ENCODE data around the gene KCNMA1. TPM values are rescaled to one million over a fixed set of nuclear protein-coding genes. Genes with fewer than 3 reads are reported as not detected.
A peak's percentile ranks its signal among the peaks of the same experiment; 100 is the strongest.

The KCNMA1 gene
- 1.8 TPM for polyA plus RNA-seq (2013, experiment 1 of 2)
- polyA plus RNA-seq (2013, experiment 2 of 2) = 1.5 TPM

- WGBS, 2 donors (ENCODE audit: extremely low coverage in 2 of 2, insufficient read length in 2 of 2, insufficient replicate concordance in 1 of 2) = no CpG with 5 or more reads among the region's 121 CpGs
- H2BK5ac ChIP-seq (ENCODE audit: low read length) = no peak within 1 kb of the TSS
- H3K4ac ChIP-seq (ENCODE audit: low read length) = no peak within 1 kb of the TSS
- no peak within 1 kb of the TSS for H4K8ac ChIP-seq (ENCODE audit: low read depth, low read length)
- H3K18ac ChIP-seq (ENCODE audit: low read length) = peak within 1 kb of the TSS; percentile 74
- H2BK15ac ChIP-seq (ENCODE audit: low read length) = peak within 1 kb of the TSS; percentile 17
- H3K4me2 ChIP-seq (ENCODE audit: insufficient read depth, low read length, poor library complexity, severe bottlenecking) = peak within 1 kb of the TSS; percentile 99
- H3K9me3 ChIP-seq (replicated peaks in 1 of 2; ENCODE audit: control insufficient read depth in 2 of 2, insufficient read depth in 1 of 2, low read depth in 1 of 2, low read length in 2 of 2) = no peaks in the 10 kb centered on the region
- H3K79me1 ChIP-seq (ENCODE audit: low read depth, low read length) = no peaks in the 10 kb centered on the region
- H2AFZ ChIP-seq (ENCODE audit: low read length) = peak within 1 kb of the TSS; percentile 74
- H3K36me3 ChIP-seq (replicated peaks in 1 of 2; ENCODE audit: control insufficient read depth in 2 of 2, insufficient read depth in 2 of 2, low read length in 2 of 2) = no peaks in the 10 kb centered on the region
- H3K27me3 ChIP-seq (ENCODE audit: control insufficient read depth in 3 of 3, insufficient read depth in 3 of 3, low read depth in 1 of 3, low read length in 3 of 3) = peaks cover 13 to 83% (median 47%) of the 10 kb centered on the region in 3 experiments
- no peak within 1 kb of the TSS for H2BK12ac ChIP-seq (ENCODE audit: low read length)
- H3K14ac ChIP-seq (ENCODE audit: low read length) = peak within 1 kb of the TSS; percentile 22
- peak within 1 kb of the TSS; percentile 89 for H3K9ac ChIP-seq (ENCODE audit: low read depth, low read length, poor library complexity)
- H3K27ac ChIP-seq (replicated peaks; ENCODE audit: low read length) = no peak within 1 kb of the TSS
- no peak within 1 kb of the TSS for H2AK5ac ChIP-seq (ENCODE audit: low read depth, low read length)
- peak within 1 kb of the TSS; percentile 69 for H3K23ac ChIP-seq (ENCODE audit: low read depth, low read length, poor library complexity)
- peaks cover 0 to 15% of the 10 kb centered on the region in 2 donors for H3K4me1 ChIP-seq (ENCODE audit: control insufficient read depth in 2 of 2, insufficient read depth in 1 of 2, low read depth in 1 of 2, low read length in 2 of 2)
- H4K91ac ChIP-seq (ENCODE audit: low read depth, low read length, poor library complexity) = no peak within 1 kb of the TSS
- DNase-seq (ENCODE audit: low spot score) = no peak
- no peak within 1 kb of the TSS for H2BK120ac ChIP-seq (ENCODE audit: low read depth, low read length)
- peak within 1 kb of the TSS; percentile 5 to 87 for H3K4me3 ChIP-seq (ENCODE audit: low read length in 2 of 2)
Observed at GRCh38 chr10:77637532-77638320, at the start of gene KCNMA1. KCNMA1 (minus strand) TSS chr10:77637808.

DNA sequence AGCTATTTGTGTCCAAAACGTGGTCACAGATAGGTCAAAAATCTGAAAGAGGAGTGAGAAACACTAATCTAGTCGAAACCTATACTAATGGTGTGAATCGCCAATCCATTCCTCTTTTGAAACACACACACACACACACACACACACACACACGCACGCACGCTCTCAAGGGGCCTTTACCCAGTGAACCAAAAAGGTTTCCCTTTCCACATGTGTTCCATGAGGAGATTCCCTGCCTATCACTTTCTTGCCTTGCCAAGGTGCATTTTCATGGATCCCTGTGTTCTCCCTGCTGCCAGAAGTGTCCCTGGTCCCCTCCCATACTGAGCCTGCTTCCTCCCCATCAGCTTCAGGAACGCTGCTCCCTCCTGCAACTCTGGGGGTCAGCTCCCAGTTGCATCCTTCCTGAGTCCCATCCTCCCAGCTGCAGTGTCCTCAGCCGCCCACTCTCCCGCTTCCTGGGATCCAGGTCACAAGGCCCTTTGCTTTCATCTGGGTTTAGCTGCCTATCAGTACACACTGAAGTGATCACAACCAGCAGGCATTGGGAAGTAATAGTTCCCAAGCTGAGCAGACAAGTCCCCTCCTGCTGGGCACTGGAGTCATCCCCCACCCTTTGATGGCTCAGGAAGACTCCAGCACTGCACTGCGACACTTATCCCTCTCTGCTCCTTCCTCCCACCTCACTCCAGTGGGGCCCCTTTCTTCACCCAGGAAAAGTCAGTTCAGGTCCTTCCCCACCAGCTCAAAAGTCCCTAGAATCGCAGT is 49.2 kb upstream of the KCNMA1 start:
- peaks cover 0 to 2% of the 10 kb centered on the region in 2 donors for H3K9me3 ChIP-seq (replicated peaks in 1 of 2; ENCODE audit: control insufficient read depth in 2 of 2, insufficient read depth in 1 of 2, low read depth in 1 of 2, low read length in 2 of 2)
- H3K23ac ChIP-seq (ENCODE audit: low read depth, low read length, poor library complexity) = no peak overlapping the region
- no peak overlapping the region for H4K91ac ChIP-seq (ENCODE audit: low read depth, low read length, poor library complexity)
- H3K14ac ChIP-seq (ENCODE audit: low read length) = no peak overlapping the region
- no peak overlapping the region for H3K4me3 ChIP-seq (ENCODE audit: low read length in 2 of 2)
- H2AK5ac ChIP-seq (ENCODE audit: low read depth, low read length) = no peak overlapping the region
- no peak overlapping the region for H2BK15ac ChIP-seq (ENCODE audit: low read length)
- H3K4me2 ChIP-seq (ENCODE audit: insufficient read depth, low read length, poor library complexity, severe bottlenecking) = no peak overlapping the region
- no peaks in the 10 kb centered on the region for H3K36me3 ChIP-seq (replicated peaks in 1 of 2; ENCODE audit: control insufficient read depth in 2 of 2, insufficient read depth in 2 of 2, low read length in 2 of 2)
- no peak overlapping the region for H2BK5ac ChIP-seq (ENCODE audit: low read length)
- no peak overlapping the region for H3K27ac ChIP-seq (replicated peaks; ENCODE audit: low read length)
- peaks cover 5 to 17% of the 10 kb centered on the region in 2 donors for H3K4me1 ChIP-seq (ENCODE audit: control insufficient read depth in 2 of 2, insufficient read depth in 1 of 2, low read depth in 1 of 2, low read length in 2 of 2)
- no peak overlapping the region for H3K18ac ChIP-seq (ENCODE audit: low read length)
- no peak overlapping the region for H2AFZ ChIP-seq (ENCODE audit: low read length)
- no peak overlapping the region for H4K8ac ChIP-seq (ENCODE audit: low read depth, low read length)
- peaks cover 0 to 28% (median 0%) of the 10 kb centered on the region in 3 experiments for H3K27me3 ChIP-seq (ENCODE audit: control insufficient read depth in 3 of 3, insufficient read depth in 3 of 3, low read depth in 1 of 3, low read length in 3 of 3)
- no peak for DNase-seq (ENCODE audit: low spot score)
- no peaks in the 10 kb centered on the region for H3K79me1 ChIP-seq (ENCODE audit: low read depth, low read length)
- H3K4ac ChIP-seq (ENCODE audit: low read length) = no peak overlapping the region
- no CpG with 5 or more reads among the region's 11 CpGs for WGBS, 2 donors (ENCODE audit: extremely low coverage in 2 of 2, insufficient read length in 2 of 2, insufficient replicate concordance in 1 of 2)
- no peak overlapping the region for H2BK120ac ChIP-seq (ENCODE audit: low read depth, low read length)
- H3K9ac ChIP-seq (ENCODE audit: low read depth, low read length, poor library complexity) = no peak overlapping the region
- H2BK12ac ChIP-seq (ENCODE audit: low read length) = no peak overlapping the region

- no peak overlapping the region for H3K4me3 ChIP-seq (ENCODE audit: low read length in 2 of 2)
- no peaks in the 10 kb centered on the region for H3K36me3 ChIP-seq (replicated peaks in 1 of 2; ENCODE audit: control insufficient read depth in 2 of 2, insufficient read depth in 2 of 2, low read length in 2 of 2)
- peaks cover 0 to 2% of the 10 kb centered on the region in 2 donors for H3K9me3 ChIP-seq (replicated peaks in 1 of 2; ENCODE audit: control insufficient read depth in 2 of 2, insufficient read depth in 1 of 2, low read depth in 1 of 2, low read length in 2 of 2)
- H2BK12ac ChIP-seq (ENCODE audit: low read length) = no peak overlapping the region
- no peak for DNase-seq (ENCODE audit: low spot score)
- no peak overlapping the region for H2BK120ac ChIP-seq (ENCODE audit: low read depth, low read length)
- H4K8ac ChIP-seq (ENCODE audit: low read depth, low read length) = no peak overlapping the region
- H3K23ac ChIP-seq (ENCODE audit: low read depth, low read length, poor library complexity) = no peak overlapping the region
- H2BK15ac ChIP-seq (ENCODE audit: low read length) = no peak overlapping the region
- H3K14ac ChIP-seq (ENCODE audit: low read length) = no peak overlapping the region
- H3K79me1 ChIP-seq (ENCODE audit: low read depth, low read length) = no peaks in the 10 kb centered on the region
- WGBS, 2 donors (ENCODE audit: extremely low coverage in 2 of 2, insufficient read length in 2 of 2, insufficient replicate concordance in 1 of 2) = no CpG with 5 or more reads among the region's 3 CpGs
- no peak overlapping the region for H2BK5ac ChIP-seq (ENCODE audit: low read length)
- no peak overlapping the region for H3K4ac ChIP-seq (ENCODE audit: low read length)
- no peak overlapping the region for H3K27ac ChIP-seq (replicated peaks; ENCODE audit: low read length)
- H3K27me3 ChIP-seq (ENCODE audit: control insufficient read depth in 3 of 3, insufficient read depth in 3 of 3, low read depth in 1 of 3, low read length in 3 of 3) = peaks cover 0 to 28% (median 0%) of the 10 kb centered on the region in 3 experiments
- H2AK5ac ChIP-seq (ENCODE audit: low read depth, low read length) = no peak overlapping the region
- peaks cover 5 to 17% of the 10 kb centered on the region in 2 donors for H3K4me1 ChIP-seq (ENCODE audit: control insufficient read depth in 2 of 2, insufficient read depth in 1 of 2, low read depth in 1 of 2, low read length in 2 of 2)
- H3K9ac ChIP-seq (ENCODE audit: low read depth, low read length, poor library complexity) = no peak overlapping the region
- no peak overlapping the region for H3K18ac ChIP-seq (ENCODE audit: low read length)
- no peak overlapping the region for H2AFZ ChIP-seq (ENCODE audit: low read length)
- no peak overlapping the region for H3K4me2 ChIP-seq (ENCODE audit: insufficient read depth, low read length, poor library complexity, severe bottlenecking)
- no peak overlapping the region for H4K91ac ChIP-seq (ENCODE audit: low read depth, low read length, poor library complexity)
Observed at GRCh38 chr10:77686096-77686495, 48.5 kb upstream of the KCNMA1 start.

DNA sequence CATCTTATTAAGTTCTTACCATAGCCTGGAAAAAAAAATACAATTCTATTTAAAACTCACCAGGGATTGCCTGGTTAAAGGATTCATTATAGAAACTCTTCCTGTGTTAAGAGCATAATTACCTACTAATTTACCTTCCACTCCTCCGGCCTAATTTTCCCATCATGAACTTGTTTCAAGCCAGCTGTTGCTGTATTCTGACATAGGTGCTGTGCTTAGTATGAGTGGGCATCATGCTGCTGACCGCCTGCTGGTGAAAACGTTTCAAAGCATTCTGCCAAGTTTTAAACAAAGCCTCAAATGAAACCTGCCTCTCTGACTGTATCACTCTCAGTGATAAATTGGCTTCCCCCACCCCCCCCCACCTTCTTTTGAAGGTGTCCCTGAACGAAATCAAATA is 47.8 kb upstream of the KCNMA1 start:
- Histone ChIP-seq H2AFZ (ENCODE audit: low read length) (no peak overlapping the region), H3K27me3 (ENCODE audit: control insufficient read depth in 3 of 3, insufficient read depth in 3 of 3, low read depth in 1 of 3, low read length in 3 of 3) (peaks cover 0 to 28% (median 0%) of the 10 kb centered on the region in 3 experiments), H3K4ac (ENCODE audit: low read length) (no peak overlapping the region), H2BK120ac (ENCODE audit: low read depth, low read length) (no peak overlapping the region), H3K14ac (ENCODE audit: low read length) (no peak overlapping the region), H3K36me3 (replicated peaks in 1 of 2; ENCODE audit: control insufficient read depth in 2 of 2, insufficient read depth in 2 of 2, low read length in 2 of 2) (no peaks in the 10 kb centered on the region), H3K9ac (ENCODE audit: low read depth, low read length, poor library complexity) (no peak overlapping the region), H3K4me1 (ENCODE audit: control insufficient read depth in 2 of 2, insufficient read depth in 1 of 2, low read depth in 1 of 2, low read length in 2 of 2) (peaks cover 5 to 17% of the 10 kb centered on the region in 2 donors), H2AK5ac (ENCODE audit: low read depth, low read length) (no peak overlapping the region), H3K4me3 (ENCODE audit: low read length in 2 of 2) (no peak overlapping the region), H4K8ac (ENCODE audit: low read depth, low read length) (no peak overlapping the region), H3K23ac (ENCODE audit: low read depth, low read length, poor library complexity) (no peak overlapping the region), H2BK12ac (ENCODE audit: low read length) (no peak overlapping the region), H2BK5ac (ENCODE audit: low read length) (no peak overlapping the region), H3K27ac (replicated peaks; ENCODE audit: low read length) (no peak overlapping the region), H3K9me3 (replicated peaks in 1 of 2; ENCODE audit: control insufficient read depth in 2 of 2, insufficient read depth in 1 of 2, low read depth in 1 of 2, low read length in 2 of 2) (peaks cover 0 to 2% of the 10 kb centered on the region in 2 donors), H3K4me2 (ENCODE audit: insufficient read depth, low read length, poor library complexity, severe bottlenecking) (no peak overlapping the region), H4K91ac (ENCODE audit: low read depth, low read length, poor library complexity) (no peak overlapping the region), H3K79me1 (ENCODE audit: low read depth, low read length) (no peaks in the 10 kb centered on the region), H2BK15ac (ENCODE audit: low read length) (no peak overlapping the region), H3K18ac (ENCODE audit: low read length) (no peak overlapping the region)
- no peak for DNase-seq (ENCODE audit: low spot score)
- WGBS, 2 donors (ENCODE audit: extremely low coverage in 2 of 2, insufficient read length in 2 of 2, insufficient replicate concordance in 1 of 2) = no CpG with 5 or more reads among the region's 4 CpGs

Data from neuronal stem cell (in vitro differentiated cells).